Endodermal cell (in vitro differentiated cells): Measurements from ENCODE around the gene ALG14. TPM values are rescaled to one million over a fixed set of nuclear protein-coding genes. Genes with fewer than 3 reads are reported as not detected.
A peak's percentile ranks its signal among the peaks of the same experiment; 100 is the strongest.

Source experiments
- DNase-seq: peaks from one replicate; pipeline ENCODE4 v3.0.0-alpha.2; 2017
- H3K27ac ChIP-seq: 2 replicates; pipeline ENCODE4 v1.5.1; 2013; ENCODE audit warnings: mild to moderate bottlenecking, low read depth, low read length, moderate library complexity
- H3K27me3 ChIP-seq: 2 replicates; pipeline ENCODE4 v1.6.1; 2013; ENCODE audit warnings: mild to moderate bottlenecking, low read length, moderate library complexity; ENCODE audit not compliant: insufficient read depth, control insufficient read depth, poor library complexity, severe bottlenecking
- H3K36me3 ChIP-seq: 2 replicates; pipeline ENCODE4 v1.7.0; 2013; ENCODE audit warnings: mild to moderate bottlenecking, low read length, moderate library complexity; ENCODE audit not compliant: control insufficient read depth, insufficient read depth
- H3K4me1 ChIP-seq: one replicate; pipeline ENCODE4 v1.7.0; 2013; ENCODE audit warnings: low read length; ENCODE audit not compliant: control insufficient read depth, insufficient read depth
- H3K4me3 ChIP-seq: 2 replicates; pipeline ENCODE4 v1.5.1; 2013; ENCODE audit warnings: mild to moderate bottlenecking, low read length, moderate library complexity
- H3K9ac ChIP-seq: 2 replicates; pipeline ENCODE4 v1.6.1; 2013; ENCODE audit warnings: mild to moderate bottlenecking, low read length, moderate library complexity; ENCODE audit not compliant: poor library complexity, severe bottlenecking; ENCODE audit errors: extremely low read depth
- H3K9me3 ChIP-seq: 2 replicates; pipeline ENCODE4 v1.6.1; 2013; ENCODE audit warnings: mild to moderate bottlenecking, low read length, moderate library complexity; ENCODE audit not compliant: control insufficient read depth
- H3K27ac Mint-ChIP-seq: 2 replicates; pipeline ENCODE4 v1.8.0; 2020; ENCODE audit warnings: mixed read lengths
- H3K27me3 Mint-ChIP-seq: 2 replicates; pipeline ENCODE4 v1.8.0; 2021; ENCODE audit warnings: mild to moderate bottlenecking, mixed read lengths; ENCODE audit not compliant: insufficient read depth
- H3K36me3 Mint-ChIP-seq: 2 replicates; pipeline ENCODE4 v1.8.0; 2020; ENCODE audit warnings: low read depth, mixed read lengths
- H3K4me1 Mint-ChIP-seq: 2 replicates; pipeline ENCODE4 v1.8.0; 2020; ENCODE audit warnings: mixed read lengths
- H3K4me3 Mint-ChIP-seq: 2 replicates; pipeline ENCODE4 v1.8.0; 2020; ENCODE audit warnings: mild to moderate bottlenecking, moderate library complexity, mixed read lengths
- H3K9me3 Mint-ChIP-seq: 2 replicates; pipeline ENCODE4 v1.8.0; 2020; ENCODE audit warnings: mild to moderate bottlenecking, mixed read lengths
- WGBS, 2 experiments: methylation state at CpG; one replicate each; pipeline versions ENCODE4 v1.1.5 to v1.1.7; 2013; ENCODE audit warnings: missing lambda C conversion rate in 2 of 2, mixed read lengths in 1 of 2; ENCODE audit not compliant: insufficient coverage in 1 of 2, insufficient read length in 1 of 2; 5-methylcytosine and 5-hydroxymethylcytosine counted together
- long read RNA-seq, 4 experiments: library from polyadenylated mRNA in 2 of 4; library from RNA in 1 of 4; library from capped mRNA in 1 of 4; stranded (forward) in 3 of 4; unstranded in 1 of 4; transcript quantifications; one replicate each; pipeline ENCODE4 v2.0.0, GENCODE V29; 2020 to 2021; ENCODE audit warnings: inconsistent platforms in 1 of 4
- polyA plus RNA-seq, 2 experiments: library from polyadenylated mRNA; stranded (reverse); fragments of 50-300 nt; gene quantifications; one replicate each; pipeline ENCODE4 v1.2.3, GENCODE V29; 2013
- total RNA-seq, 2 donors: library from RNA; stranded (reverse); fragmentation: NEBNext Ultra II Directional in 1 of 2; extraction: Animal tissue kit (Norgen Biotek cat#: 25700) in 1 of 2; gene quantifications; 2 replicates in 1 of 2; 3 replicates in 1 of 2; pipeline ENCODE4 v1.2.1, GENCODE V29; 2021
- TF ChIP-seq, protein P1 (sequence below): fragments of 200-600 bp; sonication (generic); conservative IDR thresholded peaks from 2 replicates; pipeline ENCODE4 v1.5.0; 2021; ENCODE audit warnings: antibody characterized with exemption, mild to moderate bottlenecking

Gene ALG14
- total RNA-seq, result 1 to 10 TPM; 5.9 to 7.0 TPM
- 4.1 TPM for polyA plus RNA-seq (2013, experiment 1 of 2)
- 3.5 TPM for polyA plus RNA-seq (2013, experiment 2 of 2)
- long read RNA-seq, experiment 1, full-length matches to known transcripts, result 5 of 6 reads
- long read RNA-seq, experiment 1, partial matches to known transcripts, result 0 of 6 reads
- long read RNA-seq, experiment 1, other reads (novel, unspliced or antisense), result 1 of 6 reads
- long read RNA-seq, experiment 2, full-length matches to known transcripts, result 9 of 11 reads
- long read RNA-seq, experiment 2, partial matches to known transcripts, result 0 of 11 reads
- long read RNA-seq, experiment 2, other reads (novel, unspliced or antisense), result 2 of 11 reads
- long read RNA-seq, experiment 3, full-length matches to known transcripts, result 12 of 16 reads
- long read RNA-seq, experiment 3, partial matches to known transcripts, result 0 of 16 reads
- long read RNA-seq, experiment 3, other reads (novel, unspliced or antisense), result 4 of 16 reads
- long read RNA-seq, experiment 4, full-length matches to known transcripts, result 52 of 57 reads
- long read RNA-seq, experiment 4, partial matches to known transcripts, result 3 of 57 reads
- long read RNA-seq, experiment 4, other reads (novel, unspliced or antisense), result 2 of 57 reads

GRCh38 chr1:95072532-95073419 is at the start of gene ALG14:
Gene ALG14, minus strand, starts transcription at chr1:95072951. Its CDS starts 53 bp downstream, at chr1:95072898.
- Histone ChIP-seq H3K4me1 (no peaks in the 10 kb centered on the region), H3K9ac (peak within 1 kb of the TSS; percentile 18), H3K9me3 (no peaks in the 10 kb centered on the region), H3K4me3 (peak within 1 kb of the TSS; percentile 95), H3K27ac (no peak within 1 kb of the TSS), H3K27me3 (peaks cover 6% of the 10 kb centered on the region), H3K36me3 (peaks cover 2% of the 10 kb centered on the region)
- TF ChIP-seq, protein P1, sequence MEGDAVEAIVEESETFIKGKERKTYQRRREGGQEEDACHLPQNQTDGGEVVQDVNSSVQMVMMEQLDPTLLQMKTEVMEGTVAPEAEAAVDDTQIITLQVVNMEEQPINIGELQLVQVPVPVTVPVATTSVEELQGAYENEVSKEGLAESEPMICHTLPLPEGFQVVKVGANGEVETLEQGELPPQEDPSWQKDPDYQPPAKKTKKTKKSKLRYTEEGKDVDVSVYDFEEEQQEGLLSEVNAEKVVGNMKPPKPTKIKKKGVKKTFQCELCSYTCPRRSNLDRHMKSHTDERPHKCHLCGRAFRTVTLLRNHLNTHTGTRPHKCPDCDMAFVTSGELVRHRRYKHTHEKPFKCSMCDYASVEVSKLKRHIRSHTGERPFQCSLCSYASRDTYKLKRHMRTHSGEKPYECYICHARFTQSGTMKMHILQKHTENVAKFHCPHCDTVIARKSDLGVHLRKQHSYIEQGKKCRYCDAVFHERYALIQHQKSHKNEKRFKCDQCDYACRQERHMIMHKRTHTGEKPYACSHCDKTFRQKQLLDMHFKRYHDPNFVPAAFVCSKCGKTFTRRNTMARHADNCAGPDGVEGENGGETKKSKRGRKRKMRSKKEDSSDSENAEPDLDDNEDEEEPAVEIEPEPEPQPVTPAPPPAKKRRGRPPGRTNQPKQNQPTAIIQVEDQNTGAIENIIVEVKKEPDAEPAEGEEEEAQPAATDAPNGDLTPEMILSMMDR, result no peak
- Mint-ChIP-seq H3K27ac (peak within 1 kb of the TSS; percentile 92), H3K9me3 (no peaks in the 10 kb centered on the region), H3K4me3 (peak within 1 kb of the TSS; percentile 84), H3K4me1 (peaks cover 30% of the 10 kb centered on the region), H3K27me3 (no peaks in the 10 kb centered on the region), H3K36me3 (peaks cover 5% of the 10 kb centered on the region)
- DNase-seq, result peak; percentile 97
- 1% methylated on average over 46 to 53 of the region's 53 CpGs for WGBS, 2 experiments

DNA sequence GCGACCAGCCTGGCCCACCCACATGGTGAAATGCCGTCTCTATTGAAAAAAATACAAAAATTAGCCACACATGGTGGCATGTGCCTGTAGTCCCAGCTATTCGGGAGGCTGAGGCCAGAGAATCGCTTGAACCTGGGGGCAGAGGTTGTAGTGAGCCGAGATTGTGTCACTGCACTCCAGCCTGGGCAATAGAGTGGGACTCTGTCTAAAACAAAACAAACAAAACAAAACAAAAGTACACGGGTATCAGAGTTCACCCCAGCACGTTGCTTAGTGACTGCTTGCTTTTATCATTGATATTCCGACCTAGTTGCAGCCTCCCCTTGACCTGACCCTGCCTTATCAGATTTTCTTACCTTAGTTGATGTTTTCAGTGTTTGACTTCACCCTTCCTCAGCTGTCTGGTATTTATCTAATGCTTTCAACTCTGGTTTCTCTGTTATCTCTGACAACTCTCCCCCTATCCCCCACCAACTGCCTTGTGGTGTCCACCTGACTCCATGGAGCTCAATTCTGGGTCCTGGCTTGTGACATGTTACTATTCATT is 49.5 kb upstream of the ALG14 start:
- Histone ChIP-seq H3K4me3 (no peak overlapping the region), H3K9ac (no peak overlapping the region), H3K27me3 (peaks cover 4% of the 10 kb centered on the region), H3K36me3 (no peaks in the 10 kb centered on the region), H3K9me3 (no peaks in the 10 kb centered on the region), H3K4me1 (peaks cover 26% of the 10 kb centered on the region), H3K27ac (no peak overlapping the region)
- Mint-ChIP-seq H3K27me3 (peaks cover 27% of the 10 kb centered on the region), H3K4me3 (no peak overlapping the region), H3K9me3 (no peaks in the 10 kb centered on the region), H3K36me3 (peaks cover 2% of the 10 kb centered on the region), H3K27ac (no peak overlapping the region), H3K4me1 (peaks cover 45% of the 10 kb centered on the region)
- TF ChIP-seq, protein P1, result no peak
- no peak for DNase-seq
- 80 to 81% methylated on average over 6 to 8 of the region's 8 CpGs for WGBS, 2 experiments

GRCh38 chr1:95119273-95119672 is 46.5 kb upstream of the ALG14 start:
- Histone ChIP-seq H3K9me3 (no peaks in the 10 kb centered on the region), H3K9ac (no peak overlapping the region), H3K4me1 (peaks cover 23% of the 10 kb centered on the region), H3K27ac (no peak overlapping the region), H3K27me3 (peaks cover 4% of the 10 kb centered on the region), H3K36me3 (no peaks in the 10 kb centered on the region), H3K4me3 (peak overlapping the region; percentile 85)
- H3K27ac Mint-ChIP-seq, result no peak overlapping the region
- H3K36me3 Mint-ChIP-seq, result peaks cover 2% of the 10 kb centered on the region
- peaks cover 37% of the 10 kb centered on the region for H3K4me1 Mint-ChIP-seq
- no peak for DNase-seq
- H3K4me3 Mint-ChIP-seq, result peak overlapping the region; percentile 73
- no peaks in the 10 kb centered on the region for H3K9me3 Mint-ChIP-seq
- H3K27me3 Mint-ChIP-seq, result peaks cover 30% of the 10 kb centered on the region
- TF ChIP-seq, protein P1, result no peak
